Gastrocnemius medialis (tissue), 4 donors: ENCODE data around the gene CLRN1. TPM values are rescaled to one million over a fixed set of nuclear protein-coding genes. Genes with fewer than 3 reads are reported as not detected.

Source experiments
- ATAC-seq, 2 donors: fragments of 150-250 bp; one replicate each; pipeline ENCODE4 v1.9.1; 2016
- DNase-seq, 2 donors: peaks; one replicate each; pipeline ENCODE4 v3.0.0-alpha.2; 2019
- H3K27ac ChIP-seq, 4 donors: fragments of 200-600 bp; sonication (generic); 1 replicate in 1 of 4; 2 replicates in 3 of 4; pipeline ENCODE4 v1.5.1; 2016 to 2018; ENCODE audit warnings: mild to moderate bottlenecking in 2 of 4, moderate library complexity in 1 of 4
- H3K27me3 ChIP-seq, 3 donors: fragments of 200-600 bp; sonication (generic) in 2 of 3; 1 replicate in 1 of 3; 2 replicates in 2 of 3; pipeline versions ENCODE4 v1.5.1 to v1.6.0; 2016 to 2019; ENCODE audit warnings: mild to moderate bottlenecking in 1 of 3, moderate library complexity in 1 of 3
- H3K36me3 ChIP-seq, 2 donors: fragments of 200-600 bp; sonication (generic) in 1 of 2; one replicate each; pipeline ENCODE4 v1.5.1; 2017 to 2018
- H3K4me1 ChIP-seq, 2 donors: fragments of 200-600 bp; sonication (generic) in 1 of 2; one replicate each; pipeline ENCODE4 v1.5.1; 2016 to 2017; ENCODE audit warnings: mild to moderate bottlenecking in 2 of 2
- H3K4me3 ChIP-seq, 4 donors: fragments of 200-600 bp; sonication (generic) in 3 of 4; 1 replicate in 1 of 4; 2 replicates in 3 of 4; pipeline ENCODE4 v1.5.1; 2016 to 2019; ENCODE audit warnings: mild to moderate bottlenecking in 2 of 4
- H3K9me3 ChIP-seq, 3 donors: fragments of 200-600 bp; sonication (generic) in 2 of 3; 1 replicate in 1 of 3; 2 replicates in 2 of 3; pipeline ENCODE4 v1.5.1; 2016 to 2019
- POLR2A ChIP-seq, 2 donors: fragments of 450-650 bp; IDR thresholded peaks; one replicate each; pipeline ENCODE4 v1.6.1; 2017; ENCODE audit warnings: antibody characterized with exemption in 2 of 2, mild to moderate bottlenecking in 2 of 2, moderate library complexity in 2 of 2
- in situ Hi-C, 4 donors: fragments of 200-750 bp; cut with MboI; loops; one replicate each; pipeline versions ENCODE4 v1.15.0 to v1.8.0; 2017; ENCODE audit warnings: low sequenced_read_pairs in 4 of 4
- intact Hi-C: fragments of 100-400 bp; cut with DNase I; formaldehyde crosslinking; loops from one replicate; pipeline ENCODE4 v1.15.1; 2023; ENCODE audit warnings: low total_unique reads
- total RNA-seq, 4 donors: library from RNA; depleted of rRNA; stranded (reverse); fragments of >200 nt; gene quantifications; one replicate each; pipeline versions ENCODE4 v1.1.0 to v1.2.3, GENCODE V29; 2016
- TF ChIP-seq, protein P1 (sequence below), 5 experiments: fragments of 450-650 bp in 3 of 5; fragments of 200-600 bp in 2 of 5; sonication (generic) in 2 of 5; IDR thresholded peaks in 4 of 5; conservative IDR thresholded peaks in 1 of 5; 1 replicate in 4 of 5; 2 replicates in 1 of 5; pipeline ENCODE4 v1.5.1; 2016 to 2019; ENCODE audit warnings: antibody characterized with exemption in 5 of 5, mild to moderate bottlenecking in 3 of 5, moderate library complexity in 3 of 5

The CLRN1 gene
- total RNA-seq, 4 donors from 2014 or later = not detected

DNA sequence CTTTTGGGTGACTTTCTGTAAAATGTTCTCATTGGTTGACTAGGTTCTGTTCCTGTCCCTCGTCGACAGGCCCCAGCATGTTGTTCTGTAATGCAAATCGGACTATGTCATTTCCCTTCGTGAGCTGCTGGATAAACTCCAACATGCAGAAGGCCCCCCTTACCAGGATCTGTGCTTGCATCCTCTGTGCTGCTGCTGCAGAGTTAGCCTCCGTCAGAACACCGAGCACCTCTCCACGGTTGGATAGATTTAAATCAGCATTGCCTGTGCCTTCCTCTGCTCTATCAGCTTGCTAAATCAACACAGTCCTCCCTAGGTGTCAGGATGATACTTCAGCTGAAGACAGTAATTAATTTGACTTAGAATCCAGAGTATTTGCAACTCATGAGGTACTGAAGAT, 54.6 kb downstream of the CLRN1 start:
- no peak overlapping the region for H3K4me3 ChIP-seq
- intact Hi-C loops = no loop called here
- in situ Hi-C loops = loop anchor here in 1 of 4 donors (25.0 kb wide), 1 partner anchor 219 kb away; no protein-coding TSS in a partner anchor
- ATAC-seq (no peak), DNase-seq (no peak)
- H3K36me3 ChIP-seq = no peaks in the 10 kb centered on the region
- H3K27me3 ChIP-seq = no peaks in the 10 kb centered on the region
- peaks cover 0 to 4% of the 10 kb centered on the region in 2 donors for H3K4me1 ChIP-seq
- TF ChIP-seq POLR2A (IDR thresholded peaks at IDR 0.05) = no peak
- TF ChIP-seq, protein P1, sequence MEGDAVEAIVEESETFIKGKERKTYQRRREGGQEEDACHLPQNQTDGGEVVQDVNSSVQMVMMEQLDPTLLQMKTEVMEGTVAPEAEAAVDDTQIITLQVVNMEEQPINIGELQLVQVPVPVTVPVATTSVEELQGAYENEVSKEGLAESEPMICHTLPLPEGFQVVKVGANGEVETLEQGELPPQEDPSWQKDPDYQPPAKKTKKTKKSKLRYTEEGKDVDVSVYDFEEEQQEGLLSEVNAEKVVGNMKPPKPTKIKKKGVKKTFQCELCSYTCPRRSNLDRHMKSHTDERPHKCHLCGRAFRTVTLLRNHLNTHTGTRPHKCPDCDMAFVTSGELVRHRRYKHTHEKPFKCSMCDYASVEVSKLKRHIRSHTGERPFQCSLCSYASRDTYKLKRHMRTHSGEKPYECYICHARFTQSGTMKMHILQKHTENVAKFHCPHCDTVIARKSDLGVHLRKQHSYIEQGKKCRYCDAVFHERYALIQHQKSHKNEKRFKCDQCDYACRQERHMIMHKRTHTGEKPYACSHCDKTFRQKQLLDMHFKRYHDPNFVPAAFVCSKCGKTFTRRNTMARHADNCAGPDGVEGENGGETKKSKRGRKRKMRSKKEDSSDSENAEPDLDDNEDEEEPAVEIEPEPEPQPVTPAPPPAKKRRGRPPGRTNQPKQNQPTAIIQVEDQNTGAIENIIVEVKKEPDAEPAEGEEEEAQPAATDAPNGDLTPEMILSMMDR (IDR thresholded peaks at IDR 0.05 in 4 of 5, conservative IDR thresholded peaks at IDR 0.05 in 1 of 5) = no peak
- H3K27ac ChIP-seq = no peak overlapping the region
- H3K9me3 ChIP-seq = no peaks in the 10 kb centered on the region

DNA sequence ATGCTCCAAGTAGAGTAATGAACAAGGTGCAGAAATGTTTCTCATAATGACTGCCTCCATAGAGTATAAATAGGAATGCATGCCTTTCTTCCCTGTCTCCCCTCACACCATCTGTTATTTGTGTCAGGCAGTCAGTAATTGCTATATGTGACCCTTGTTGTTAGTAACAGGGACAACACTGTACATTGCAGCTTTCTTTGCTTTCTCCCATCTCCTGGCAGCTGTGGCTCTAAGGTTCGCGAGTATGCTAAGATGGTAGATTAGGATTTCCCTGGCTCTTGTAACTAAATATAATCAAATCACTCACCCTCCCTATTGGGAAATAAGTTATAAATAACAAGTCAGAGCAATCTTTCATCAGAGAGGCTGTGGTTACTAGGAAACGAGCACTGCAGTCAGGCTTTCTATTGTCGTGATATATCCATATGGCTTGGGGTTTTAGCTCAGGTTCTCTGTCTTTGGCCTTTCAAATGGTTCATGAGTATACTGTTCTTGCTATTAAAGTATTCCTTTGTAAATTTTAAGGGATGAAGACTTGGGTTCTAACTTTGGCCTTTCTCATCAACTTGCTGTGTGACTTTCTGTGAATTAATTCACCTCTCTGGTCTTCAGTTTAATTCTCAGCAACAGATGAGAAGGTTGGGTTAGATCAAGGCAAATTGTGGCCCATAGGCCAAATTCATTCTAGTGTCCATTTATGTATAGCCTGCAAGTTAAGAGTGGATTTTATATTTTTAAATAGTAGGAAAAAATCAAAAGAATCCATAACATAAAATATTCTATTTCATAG, 59.2 kb downstream of the CLRN1 start:
- Histone ChIP-seq H3K27me3 (no peaks in the 10 kb centered on the region), H3K4me1 (peaks cover 0 to 6% of the 10 kb centered on the region in 2 donors), H3K9me3 (no peaks in the 10 kb centered on the region), H3K27ac (peak overlapping the region in 1 of 4 donors; percentile 29), H3K36me3 (no peaks in the 10 kb centered on the region), H3K4me3 (no peak overlapping the region)
- DNase-seq = no peak
- peak; percentile 66 to 86 for ATAC-seq
- TF ChIP-seq, protein P1 (IDR thresholded peaks at IDR 0.05 in 4 of 5, conservative IDR thresholded peaks at IDR 0.05 in 1 of 5) = no peak
- TF ChIP-seq POLR2A (IDR thresholded peaks at IDR 0.05) = no peak
- intact Hi-C loops = no loop called here
- in situ Hi-C loops = loop anchor here in 1 of 4 donors (25.0 kb wide), 1 partner anchor 224 kb away; no protein-coding TSS in a partner anchor

DNA sequence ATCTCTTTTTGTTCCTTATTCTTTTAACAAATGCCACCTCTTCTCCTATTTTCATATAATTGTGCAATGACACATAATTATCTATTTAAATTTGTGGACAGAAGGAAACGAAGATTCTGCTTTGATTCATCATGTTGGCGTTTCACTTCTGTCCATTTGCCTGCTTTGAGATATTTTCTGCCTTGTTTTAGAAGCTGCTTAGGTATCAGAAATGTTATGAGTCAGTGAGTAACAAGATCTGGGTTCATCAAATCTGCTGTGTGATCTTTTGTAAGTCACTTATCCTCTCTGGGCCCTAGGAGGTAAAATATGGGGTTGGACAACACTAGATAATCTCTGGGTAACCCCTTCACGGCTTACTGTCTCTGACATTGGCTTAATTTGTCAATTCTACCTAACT, 60.0 kb downstream of the CLRN1 start:
- Histone ChIP-seq H3K27me3 (no peaks in the 10 kb centered on the region), H3K4me1 (peaks cover 0 to 6% of the 10 kb centered on the region in 2 donors), H3K27ac (peak overlapping the region in 1 of 4 donors; percentile 29), H3K36me3 (no peaks in the 10 kb centered on the region), H3K9me3 (no peaks in the 10 kb centered on the region), H3K4me3 (no peak overlapping the region)
- intact Hi-C loops = no loop called here
- ATAC-seq (no peak), DNase-seq (no peak)
- in situ Hi-C loops = loop anchor here in 1 of 4 donors (25.0 kb wide), 1 partner anchor 225 kb away; no protein-coding TSS in a partner anchor
- TF ChIP-seq, protein P1 (IDR thresholded peaks at IDR 0.05 in 4 of 5, conservative IDR thresholded peaks at IDR 0.05 in 1 of 5) = no peak
- TF ChIP-seq POLR2A (IDR thresholded peaks at IDR 0.05) = no peak

DNA sequence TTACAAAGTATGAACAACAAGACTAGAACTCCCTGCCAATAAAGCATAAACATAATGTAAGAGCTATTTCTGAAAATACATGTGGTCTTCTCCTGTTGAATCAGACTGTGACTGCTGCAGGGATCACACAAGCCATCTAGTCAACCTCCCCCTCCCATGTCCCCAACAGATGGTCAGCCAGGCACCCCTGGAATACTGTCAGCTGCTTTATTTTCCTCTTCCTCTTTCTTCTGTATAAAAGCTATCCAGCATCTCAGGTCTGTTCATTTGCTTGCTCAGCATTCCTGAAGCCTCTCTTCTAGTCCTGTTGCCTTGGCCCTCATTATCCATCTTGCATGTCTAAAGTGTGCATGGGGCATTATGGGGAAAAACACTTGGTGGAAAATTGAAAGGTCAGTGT, 60.8 kb downstream of the CLRN1 start:
- no peak for TF ChIP-seq POLR2A (IDR thresholded peaks at IDR 0.05)
- TF ChIP-seq, protein P1 (IDR thresholded peaks at IDR 0.05 in 4 of 5, conservative IDR thresholded peaks at IDR 0.05 in 1 of 5) = no peak
- no peaks in the 10 kb centered on the region for H3K27me3 ChIP-seq
- in situ Hi-C loops (loop anchor here in 1 of 4 donors (25.0 kb wide), 1 partner anchor 226 kb away; no protein-coding TSS in a partner anchor), intact Hi-C loops (no loop called here)
- no peak for ATAC-seq
- no peaks in the 10 kb centered on the region for H3K36me3 ChIP-seq
- H3K4me1 ChIP-seq = peaks cover 0 to 6% of the 10 kb centered on the region in 2 donors
- H3K27ac ChIP-seq = no peak overlapping the region
- no peak overlapping the region for H3K4me3 ChIP-seq
- no peaks in the 10 kb centered on the region for H3K9me3 ChIP-seq
- no peak for DNase-seq
